Calu3 (cell line): ENCODE results near the gene ZBED2. TPM values are rescaled to one million over a fixed set of nuclear protein-coding genes. Genes with fewer than 3 reads are reported as not detected.

Experiments
- BruUV-seq: library from RNA; stranded (reverse); fragments of 400-500 nt; replicated peaks from 2 replicates; lab custom pipeline; 2021; lab: Mats Ljungman, UMichigan
- CTCF ChIA-PET: fragments of 300-600 bp; sonication (Branson Sonifier 250); formaldehyde crosslinking; loops from one replicate; lab custom pipeline; 2022; ENCODE audit warnings: antibody characterized with exemption; lab: Charles Lee
- DNase-seq: peaks from one replicate; pipeline ENCODE4 v3.0.0; 2022
- H3K27ac Mint-ChIP-seq: one replicate; pipeline ENCODE4 v1.8.0; 2022; ENCODE audit warnings: mixed read lengths; ENCODE audit not compliant: unreplicated experiment
- H3K27me3 Mint-ChIP-seq: one replicate; pipeline ENCODE4 v1.8.0; 2022; ENCODE audit warnings: mixed read lengths; ENCODE audit not compliant: unreplicated experiment
- H3K36me3 Mint-ChIP-seq: one replicate; pipeline ENCODE4 v1.8.0; 2022; ENCODE audit warnings: mild to moderate bottlenecking, moderate library complexity, mixed read lengths; ENCODE audit not compliant: insufficient read depth, unreplicated experiment
- H3K4me1 Mint-ChIP-seq: one replicate; pipeline ENCODE4 v1.8.0; 2022; ENCODE audit warnings: mild to moderate bottlenecking, low read depth, mixed read lengths; ENCODE audit not compliant: unreplicated experiment
- H3K4me3 Mint-ChIP-seq: one replicate; pipeline ENCODE4 v1.8.0; 2022; ENCODE audit warnings: mild to moderate bottlenecking, low read depth, moderate library complexity, mixed read lengths; ENCODE audit not compliant: unreplicated experiment
- H3K9me3 Mint-ChIP-seq: one replicate; pipeline ENCODE4 v1.8.0; 2022; ENCODE audit warnings: low read depth, mixed read lengths; ENCODE audit not compliant: unreplicated experiment
- CTCF ChIP-seq: fragments of 200-600 bp; IDR thresholded peaks from one replicate; pipeline ENCODE4 v1.8.0; 2022; ENCODE audit warnings: antibody characterized with exemption; ENCODE audit not compliant: unreplicated experiment
- intact Hi-C: fragments of 100-400 bp; cut with micrococcal nuclease; formaldehyde crosslinking; loops from one replicate; pipeline ENCODE4 v1.10.0; 2022; ENCODE audit not compliant: unreplicated experiment
- total RNA-seq: library from RNA; stranded (reverse); gene quantifications from 2 replicates; pipeline ENCODE4 v1.2.3, GENCODE V29; 2022

ZBED2 gene
- total RNA-seq, 1 experiment from 2014 or later, result 0.24 TPM

DNA sequence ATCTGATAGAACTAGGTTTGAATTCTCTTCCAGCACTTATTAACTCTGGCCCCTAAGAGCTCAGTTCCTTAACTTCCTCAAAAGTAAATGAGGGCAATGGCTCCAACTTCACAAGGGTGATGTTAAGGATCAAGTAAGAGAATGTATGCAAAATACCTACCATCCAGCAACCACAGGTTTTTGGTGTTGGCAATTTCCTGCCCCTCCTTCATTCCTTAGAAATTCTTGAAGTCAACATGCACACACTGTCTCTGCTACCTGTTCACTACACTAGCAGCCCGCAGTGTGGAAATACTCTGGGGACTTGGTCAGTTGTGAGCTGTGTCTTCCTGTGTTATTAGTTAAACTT lies 5.0 kb downstream of the ZBED2 start:
- DNase-seq, result peak; percentile 24
- no peak for TF ChIP-seq CTCF
- BruUV-seq, result no TSS peak
- H3K27ac Mint-ChIP-seq, result peak overlapping the region; percentile 21
- H3K4me1 Mint-ChIP-seq, result peaks cover 83% of the 10 kb centered on the region
- H3K36me3 Mint-ChIP-seq, result no peaks in the 10 kb centered on the region
- H3K9me3 Mint-ChIP-seq, result peaks cover 2% of the 10 kb centered on the region
- intact Hi-C loops, result no loop called here
- CTCF ChIA-PET, result interaction anchor here (0.7 to 2.7 kb wide), 5 partner anchors 12 to 864 kb away, joined by 3 to 5 read pairs (median 3); no protein-coding TSS in a partner anchor
- no peaks in the 10 kb centered on the region for H3K27me3 Mint-ChIP-seq
- no peak overlapping the region for H3K4me3 Mint-ChIP-seq

DNA sequence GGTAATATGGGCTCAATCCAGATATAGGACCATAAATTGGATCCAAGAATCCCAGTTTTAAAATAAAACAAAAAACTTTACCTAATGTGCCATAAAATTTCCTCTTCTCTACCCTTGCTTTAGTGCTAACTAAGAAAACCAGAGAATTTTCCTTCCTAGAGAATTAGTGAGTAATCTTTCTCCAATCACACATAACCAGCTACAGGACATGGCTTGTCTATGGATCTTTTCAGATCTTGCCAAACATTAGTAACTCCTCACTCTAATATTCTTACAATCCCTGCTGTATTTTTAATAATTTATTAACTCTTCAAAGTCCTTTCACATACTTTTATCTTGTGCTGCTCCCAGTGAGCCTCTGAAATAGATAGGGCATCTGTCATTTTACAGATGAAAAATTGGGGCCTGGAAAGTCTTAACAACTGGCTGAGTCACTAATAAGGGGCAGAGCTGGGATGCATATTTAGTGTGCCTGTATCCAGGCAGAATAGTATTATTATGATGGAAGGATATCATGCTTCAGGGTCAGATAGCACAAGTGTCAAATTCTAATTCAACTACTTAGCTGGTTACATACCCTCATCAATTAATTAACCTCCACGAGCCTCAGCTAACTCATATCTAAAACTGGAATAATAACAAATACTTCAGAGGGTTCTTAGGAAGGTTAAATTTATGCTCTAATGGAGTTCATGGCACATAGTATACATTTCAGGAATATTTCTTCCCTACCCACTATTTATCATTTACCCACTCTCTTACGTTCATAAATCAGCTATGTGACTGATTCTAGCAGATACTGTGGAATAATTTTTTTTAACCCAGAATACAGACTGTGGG lies 5.6 kb downstream of the ZBED2 start:
- peaks cover 83% of the 10 kb centered on the region for H3K4me1 Mint-ChIP-seq
- H3K4me3 Mint-ChIP-seq, result no peak overlapping the region
- DNase-seq, result no peak
- intact Hi-C loops, result no loop called here
- CTCF ChIA-PET, result interaction anchor here (0.9 to 2.7 kb wide), 4 partner anchors 12 to 104 kb away, joined by 3 to 5 read pairs (median 3); no protein-coding TSS in a partner anchor
- no peaks in the 10 kb centered on the region for H3K27me3 Mint-ChIP-seq
- no peaks in the 10 kb centered on the region for H3K36me3 Mint-ChIP-seq
- no peak for TF ChIP-seq CTCF
- peak overlapping the region; percentile 21 for H3K27ac Mint-ChIP-seq
- peaks cover 2% of the 10 kb centered on the region for H3K9me3 Mint-ChIP-seq
- BruUV-seq, result no TSS peak

DNA sequence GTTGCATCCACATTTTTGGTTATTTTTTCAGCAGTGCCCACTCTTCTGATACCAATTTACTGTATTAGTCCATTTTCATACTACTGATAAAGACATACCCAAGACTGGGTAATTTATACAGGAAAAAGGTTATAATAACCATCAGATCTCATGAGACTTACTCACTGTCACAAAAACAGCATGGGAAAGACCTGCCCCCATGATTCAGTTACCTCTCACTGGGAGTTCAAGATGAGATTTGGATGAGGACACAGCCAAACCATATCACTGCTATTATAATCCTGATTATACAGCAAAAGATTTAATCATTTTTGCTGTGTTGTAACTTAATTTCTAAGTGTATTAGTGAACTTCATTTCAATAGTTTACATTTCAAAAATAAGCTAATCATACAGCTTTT lies 6.6 kb downstream of the ZBED2 start:
- no peak overlapping the region for H3K27ac Mint-ChIP-seq
- DNase-seq, result no peak
- peaks cover 80% of the 10 kb centered on the region for H3K4me1 Mint-ChIP-seq
- H3K9me3 Mint-ChIP-seq, result peaks cover 2% of the 10 kb centered on the region
- no peaks in the 10 kb centered on the region for H3K27me3 Mint-ChIP-seq
- intact Hi-C loops, result no loop called here
- CTCF ChIA-PET, result no interaction called here
- no TSS peak for BruUV-seq
- TF ChIP-seq CTCF, result no peak
- no peaks in the 10 kb centered on the region for H3K36me3 Mint-ChIP-seq
- H3K4me3 Mint-ChIP-seq, result no peak overlapping the region

DNA sequence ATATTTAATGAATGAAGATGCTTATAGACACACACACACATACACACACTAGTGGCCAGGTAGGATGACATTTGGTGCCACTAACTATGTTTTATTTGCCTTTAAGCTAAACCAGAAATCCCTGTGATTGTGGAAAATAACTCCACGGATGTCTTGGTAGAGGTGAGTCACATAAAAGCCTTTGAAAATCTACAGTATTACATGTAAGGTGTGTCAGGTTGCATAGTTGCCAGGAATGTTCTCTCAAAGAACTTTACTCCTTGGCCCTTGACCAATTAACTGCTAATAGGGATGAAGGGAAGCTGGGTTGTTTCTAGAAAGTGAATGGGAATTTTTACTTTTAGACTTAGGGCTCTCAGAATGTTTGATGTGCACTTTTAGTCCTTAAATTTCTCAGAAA lies 9.9 kb downstream of the ZBED2 start:
- Mint-ChIP-seq H3K4me3 (no peak overlapping the region), H3K9me3 (peaks cover 2% of the 10 kb centered on the region), H3K27ac (peak overlapping the region; percentile 71), H3K27me3 (no peaks in the 10 kb centered on the region), H3K36me3 (no peaks in the 10 kb centered on the region), H3K4me1 (peaks cover 75% of the 10 kb centered on the region)
- TF ChIP-seq CTCF, result no peak
- intact Hi-C loops, result no loop called here
- peak; percentile 34 for DNase-seq
- CTCF ChIA-PET, result interaction anchor here (0.8 to 1.2 kb wide), 2 partner anchors 9 to 131 kb away, joined by 3 to 4 read pairs; no protein-coding TSS in a partner anchor
- no TSS peak for BruUV-seq
